Spleen (tissue), 7 donors: ENCODE measurements around the gene DNAJC7.

Experiments
- CTCF ChIP-seq, 11 experiments: fragments of 200-600 bp in 7 of 11; fragments of 450-650 bp in 4 of 11; sonication (generic) in 4 of 11; IDR thresholded peaks in 8 of 11; conservative IDR thresholded peaks in 3 of 11; 1 replicate in 7 of 11; 2 replicates in 4 of 11; pipeline versions ENCODE4 v1.4.0 to v1.8.0; 2016 to 2021; ENCODE audit warnings: antibody characterized with exemption in 11 of 11, inconsistent platforms in 4 of 11, mild to moderate bottlenecking in 1 of 11
- POLR2A ChIP-seq, 3 donors: fragments of 450-650 bp; IDR thresholded peaks; one replicate each; pipeline ENCODE4 v1.5.1; 2017; ENCODE audit warnings: antibody characterized with exemption in 3 of 3, mild to moderate bottlenecking in 1 of 3
- POLR2AphosphoS5 ChIP-seq, 3 donors: sonication (generic); formaldehyde crosslinking; IDR thresholded peaks; one replicate each; pipeline ENCODE4 v1.5.1; 2017; ENCODE audit warnings: antibody characterized with exemption in 3 of 3
- donor health status: DM: no; HTN: no; CAD: no; lungs with moderate emphysema.
- donor health status: DM: no; HTN: no; CAD: no.
- donor health status: DM: no; HTN: no; CAD: no.

GRCh38 chr17:41998497-41998896, 18.7 kb downstream of the DNAJC7 start:
- TF ChIP-seq CTCF (IDR thresholded peaks at IDR 0.05 in 8 of 11, conservative IDR thresholded peaks at IDR 0.05 in 3 of 11), result no peak
- TF ChIP-seq POLR2A (IDR thresholded peaks at IDR 0.05), result no peak
- TF ChIP-seq POLR2AphosphoS5 (IDR thresholded peaks at IDR 0.05), result no peak
